M059J (cell line): ENCODE measurements around the gene CBLN1. TPM values are rescaled to one million over a fixed set of nuclear protein-coding genes. Genes with fewer than 3 reads are reported as not detected.

Experiments
- DNase-seq: peaks from one replicate; pipeline ENCODE4 v3.0.0-alpha.2; 2012; ENCODE audit warnings: low read depth
- total RNA-seq: library from RNA; depleted of rRNA; stranded (reverse); fragments of >200 nt; shearing (Covaris generic); gene quantifications from 2 replicates; pipeline ENCODE4 v1.2.3, GENCODE V29; 2014; rRNA removed

CBLN1 gene
- total RNA-seq: not detected in 2 replicates

- DNase-seq: no peak
Measured at GRCh38 chr16:49281480-49281842, at the start of gene CBLN1. Gene CBLN1, minus strand, starts transcription at chr16:49281838. Its CDS starts 373 bp downstream, at chr16:49281465.

- no peak for DNase-seq
Measured at GRCh38 chr16:49330562-49331201, 49.0 kb upstream of the CBLN1 start.

DNA sequence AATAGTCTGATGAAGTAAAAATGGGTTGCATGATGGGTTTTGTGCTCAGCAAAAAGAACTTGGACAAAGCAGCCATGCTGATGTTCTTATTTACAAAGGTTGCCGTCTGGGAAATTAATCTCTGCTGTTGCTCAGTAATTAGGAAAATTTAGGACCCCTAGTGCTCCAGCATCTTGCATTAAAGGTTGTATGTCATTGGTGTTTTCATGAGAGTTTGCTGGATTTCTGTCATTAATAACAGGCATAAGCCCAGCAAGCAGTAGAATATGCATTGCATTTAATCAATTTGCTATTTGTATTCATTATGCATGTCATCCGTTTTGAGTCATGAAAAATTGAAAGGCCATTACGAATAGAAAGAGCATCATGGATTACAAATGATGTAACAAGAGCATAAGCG is 46.7 kb upstream of the CBLN1 start:
- DNase-seq: no peak

- DNase-seq: no peak
Measured at GRCh38 chr16:49327466-49327865, 45.8 kb upstream of the CBLN1 start.

- no peak for DNase-seq
Measured at GRCh38 chr16:49324703-49325102, 43.1 kb upstream of the CBLN1 start.

DNA sequence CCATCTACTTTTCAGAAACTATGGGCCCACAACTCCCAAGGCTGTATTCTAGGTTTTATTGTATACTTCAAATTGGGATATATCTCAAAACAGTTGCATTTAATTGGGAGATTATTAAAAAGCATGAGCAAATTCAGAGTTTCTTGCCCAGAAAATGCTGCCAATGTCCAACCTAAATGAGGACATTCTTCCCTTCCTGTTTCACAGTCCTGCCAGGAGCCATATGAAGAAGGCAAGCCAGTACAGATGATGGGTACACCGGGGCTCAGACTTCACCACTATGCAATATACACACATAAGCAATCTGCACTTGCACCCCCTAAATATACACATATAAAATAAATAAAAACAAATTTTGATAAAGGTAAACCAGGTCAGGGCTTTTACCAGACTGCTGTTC is 34.0 kb upstream of the CBLN1 start:
- DNase-seq: no peak

GRCh38 chr16:49312389-49312985 is 30.8 kb upstream of the CBLN1 start:
- DNase-seq: no peak

DNA sequence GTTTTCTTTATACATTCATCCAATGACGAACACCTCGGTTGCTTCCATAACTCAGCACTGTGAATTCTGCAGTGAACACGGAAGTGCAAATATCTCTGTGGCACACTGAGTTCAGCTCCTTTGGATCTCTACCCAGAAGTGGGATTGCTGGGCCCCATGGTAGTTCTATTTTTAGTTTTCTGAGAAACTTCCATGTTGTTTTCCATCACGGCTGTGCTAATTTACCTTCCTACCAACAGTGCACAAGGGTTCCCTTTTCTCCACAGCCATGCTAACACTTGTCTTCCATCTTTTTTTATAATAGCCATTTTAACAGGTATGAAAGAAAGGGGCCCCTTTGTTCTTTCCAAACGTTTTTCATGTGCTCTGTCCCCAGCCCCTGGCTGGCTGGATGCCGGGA is 30.2 kb upstream of the CBLN1 start:
- DNase-seq: no peak

DNA sequence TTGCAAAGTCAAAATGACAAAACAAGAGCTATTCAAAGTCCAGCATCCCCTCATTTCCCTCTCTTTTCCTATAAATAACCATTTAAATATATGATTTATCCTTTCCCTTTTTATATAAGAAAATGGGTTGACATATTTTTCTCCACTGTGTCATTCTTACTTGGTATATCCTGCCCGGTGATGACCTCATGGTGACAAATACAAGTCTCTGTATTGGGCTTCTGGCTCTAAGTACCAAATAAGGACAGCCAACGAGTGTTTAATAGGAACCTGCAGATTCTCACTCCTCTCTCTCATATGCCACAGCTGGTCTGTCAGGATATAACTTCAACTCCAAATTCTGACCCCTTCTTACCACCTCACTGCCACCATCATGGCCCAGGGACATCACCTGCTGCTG is 25.5 kb upstream of the CBLN1 start:
- peak; percentile 28 for DNase-seq

DNA sequence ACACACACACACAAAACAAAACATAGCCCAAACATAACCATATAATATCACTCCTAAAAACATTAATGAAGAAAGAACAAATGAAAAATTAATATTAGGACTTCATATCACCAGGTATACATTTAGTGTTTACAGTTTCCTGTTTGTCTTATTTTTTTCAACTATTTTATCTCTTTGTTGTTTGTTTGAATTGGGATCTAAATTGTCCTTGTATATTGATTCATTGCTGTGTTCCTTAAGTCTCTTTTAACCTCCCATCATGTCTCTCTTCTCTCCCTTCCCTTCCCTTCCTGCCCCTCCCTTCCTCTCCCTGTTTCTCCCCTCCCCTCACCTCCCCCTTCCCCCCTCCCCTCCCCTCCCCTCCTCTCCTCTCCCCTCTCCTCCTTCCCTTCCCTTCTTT is 23.8 kb upstream of the CBLN1 start:
- no peak for DNase-seq

GRCh38 chr16:49292413-49292812 is 10.8 kb upstream of the CBLN1 start:
- DNase-seq: no peak

DNA sequence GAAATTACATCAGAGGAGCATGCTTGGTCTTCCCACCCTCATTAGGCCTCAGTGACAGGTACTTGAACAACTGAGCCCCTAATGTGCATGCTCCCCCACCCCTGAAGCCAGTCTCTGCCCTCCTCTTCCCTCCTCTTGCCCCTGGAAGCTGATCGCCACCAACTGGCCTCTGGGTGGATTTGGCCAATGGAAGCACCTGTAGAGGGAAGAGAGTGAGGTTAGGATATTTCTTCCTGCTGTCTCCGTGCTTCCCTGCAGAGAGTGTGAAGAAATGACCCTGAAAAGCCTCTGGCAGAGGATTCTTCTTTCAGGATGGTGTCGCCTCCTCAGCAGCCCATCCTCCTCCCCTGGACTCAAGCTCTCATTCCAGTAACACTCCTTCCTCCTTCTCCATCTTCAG is 5.9 kb upstream of the CBLN1 start:
- DNase-seq: no peak

- DNase-seq: no peak
Measured at GRCh38 chr16:49284962-49285361, 3.3 kb upstream of the CBLN1 start.

DNA sequence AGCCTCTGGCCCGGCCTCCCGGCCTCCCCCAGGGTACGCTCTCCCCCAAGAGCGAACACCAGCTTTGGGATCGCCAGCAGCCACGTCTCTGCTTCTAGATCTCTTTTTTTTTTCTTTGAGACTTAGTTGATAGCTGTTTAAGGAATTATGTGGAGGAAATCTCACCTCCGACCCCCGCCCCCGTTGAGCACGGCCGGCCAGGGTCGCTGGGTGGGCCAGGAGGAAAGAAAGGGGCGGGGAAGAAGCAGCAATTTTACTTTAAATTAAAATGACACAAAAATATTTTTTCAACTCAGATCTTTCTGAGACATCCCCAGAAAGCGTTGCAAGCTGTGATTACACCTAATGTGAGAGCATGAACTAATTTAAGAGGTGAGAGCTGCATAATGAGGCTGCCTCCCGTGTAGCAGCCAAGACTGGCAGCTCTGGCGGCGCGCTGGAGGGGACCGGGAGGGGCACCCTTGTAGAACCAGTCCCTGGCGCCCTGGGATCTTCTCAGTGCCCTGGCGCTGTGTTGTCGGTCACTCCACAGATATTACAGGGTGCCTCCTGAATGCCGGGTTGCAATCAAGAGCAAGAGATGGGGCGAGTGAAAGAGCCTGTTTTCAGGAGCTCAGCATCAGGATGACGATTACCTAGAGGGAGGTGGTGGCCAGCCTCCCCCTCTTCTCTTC is 1.9 kb upstream of the CBLN1 start:
- no peak for DNase-seq

- DNase-seq: no peak
Measured at GRCh38 chr16:49282690-49283375, 1.2 kb upstream of the CBLN1 start.

DNA sequence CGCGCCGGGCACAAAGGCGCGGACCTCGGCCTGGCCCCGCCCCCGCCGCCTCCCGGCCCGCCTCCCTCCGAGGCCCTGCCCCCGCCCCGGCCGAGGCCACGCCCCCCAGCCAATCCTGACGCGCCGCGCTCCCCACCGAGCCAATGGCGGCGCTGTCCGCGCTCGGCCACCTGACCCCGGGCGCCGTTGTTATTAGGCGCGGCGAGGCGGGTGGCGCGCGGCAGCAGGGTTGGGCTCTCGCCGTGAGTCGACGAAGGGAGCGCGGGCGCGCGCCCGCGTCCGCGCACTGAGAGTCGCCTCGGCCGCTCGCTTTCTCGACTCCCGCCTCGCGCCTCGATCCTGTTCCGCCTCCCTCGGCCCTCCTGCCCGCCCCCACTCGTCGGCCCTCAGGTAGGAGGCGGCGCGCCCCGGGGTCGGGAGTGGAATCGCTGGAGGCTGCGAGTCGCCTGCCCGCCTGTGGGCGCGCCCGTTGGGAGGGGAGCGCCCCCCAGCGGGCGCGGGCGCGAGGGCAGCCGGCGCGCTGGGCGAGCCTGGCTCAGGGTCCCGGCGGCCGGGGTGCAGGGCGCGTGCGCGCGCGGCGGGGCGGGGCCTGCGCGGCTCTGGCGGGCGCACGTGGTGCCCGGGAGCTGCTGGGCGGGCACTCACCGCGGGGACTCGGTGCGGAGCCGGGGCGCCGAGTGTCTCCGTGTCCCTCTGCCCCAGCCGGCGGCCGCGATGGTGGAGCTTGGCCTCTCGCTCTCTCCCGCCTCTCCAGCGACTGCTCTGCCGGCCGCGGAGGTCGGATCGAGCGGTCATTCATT is 405 bp upstream of the CBLN1 start:
- DNase-seq: no peak

DNA sequence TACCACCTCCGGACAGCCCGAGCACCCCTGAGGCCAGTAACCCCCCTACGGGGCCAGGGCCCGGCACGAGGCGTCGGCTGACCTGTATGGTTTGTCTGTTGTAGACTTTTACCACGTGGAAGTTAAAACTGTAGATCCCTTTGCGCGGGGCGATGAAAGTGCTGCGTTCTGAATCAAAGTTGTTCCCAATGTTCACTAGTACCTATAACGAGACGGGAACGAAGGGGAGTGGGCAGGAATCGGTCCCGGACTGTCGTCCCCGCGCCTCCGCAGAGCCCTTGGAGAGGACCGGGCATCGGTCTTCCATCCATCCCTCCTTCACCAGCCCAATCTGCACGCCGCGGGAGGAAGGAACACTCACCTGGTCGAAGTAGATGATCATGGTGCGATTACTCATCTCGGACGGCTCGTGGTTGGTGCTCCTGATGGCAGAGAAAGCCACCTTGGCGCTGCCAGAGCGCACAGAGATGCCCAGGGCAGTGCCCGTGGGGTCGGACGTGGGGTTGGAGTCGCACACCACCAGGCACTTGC is 732 bp downstream of the CBLN1 start:
- no peak for DNase-seq

GRCh38 chr16:49280105-49280741 is 1.4 kb downstream of the CBLN1 start:
- no peak for DNase-seq

GRCh38 chr16:49278944-49279725 is 2.5 kb downstream of the CBLN1 start:
- no peak for DNase-seq

DNA sequence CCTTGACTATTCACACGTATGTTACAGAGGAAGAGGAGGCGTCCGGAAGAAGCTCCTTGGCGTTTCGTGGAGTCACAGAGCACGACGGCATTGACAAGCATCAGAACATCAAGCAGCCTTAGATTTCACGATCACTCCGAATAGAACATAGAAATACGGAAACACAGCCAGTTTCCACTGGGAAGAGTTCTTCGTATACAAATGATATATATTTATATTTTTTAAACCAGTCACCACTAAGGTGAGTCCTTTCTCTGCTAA is 3.1 kb downstream of the CBLN1 start:
- DNase-seq: no peak
